NCI-H2227 (cell line): Measurements from ENCODE around the gene FER.
"Not testable (repeated sequence)": the region's sequence is repeated elsewhere in the genome, so short reads cannot be mapped to it uniquely, and the experiment has no call there.

ENCODE experiments used
- DNase-seq: peaks from one replicate; lab custom pipeline; 2025; ENCODE audit not compliant: unreplicated experiment; lab: John Stamatoyannopoulos, UW

Gene FER

GRCh38 chr5:108869066-108869465 lies 121.4 kb downstream of the FER start:
- DNase-seq: no peak

GRCh38 chr5:108876451-108876850 lies 128.8 kb downstream of the FER start:
- DNase-seq: no peak

- DNase-seq: no peak
Observed at GRCh38 chr5:108878756-108879155, 131.1 kb downstream of the FER start.

- DNase-seq: no peak
Observed at GRCh38 chr5:108881133-108881532, 133.4 kb downstream of the FER start.

GRCh38 chr5:108884736-108885135 lies 137.0 kb downstream of the FER start:
- DNase-seq: no peak

GRCh38 chr5:108898257-108898656 lies 150.6 kb downstream of the FER start:
- no peak for DNase-seq

GRCh38 chr5:108898707-108899106 lies 151.0 kb downstream of the FER start:
- no peak for DNase-seq

- DNase-seq: not testable (repeated sequence)
Observed at GRCh38 chr5:108899244-108899643, 151.5 kb downstream of the FER start.

- DNase-seq: no peak
Observed at GRCh38 chr5:108900668-108901067, 153.0 kb downstream of the FER start.

- no peak for DNase-seq
Observed at GRCh38 chr5:108905805-108906204, 158.1 kb downstream of the FER start.

- no peak for DNase-seq
Observed at GRCh38 chr5:108910627-108911026, 162.9 kb downstream of the FER start.

GRCh38 chr5:108911055-108911454 lies 163.4 kb downstream of the FER start:
- DNase-seq: no peak

- no peak for DNase-seq
Observed at GRCh38 chr5:108917596-108917995, 169.9 kb downstream of the FER start.

- DNase-seq: no peak
Observed at GRCh38 chr5:108919591-108920326, 172.1 kb downstream of the FER start.

- DNase-seq: no peak
Observed at GRCh38 chr5:108924457-108924961, 176.8 kb downstream of the FER start.

GRCh38 chr5:108925073-108925472 lies 177.4 kb downstream of the FER start:
- DNase-seq: no peak

- DNase-seq: no peak
Observed at GRCh38 chr5:108930107-108930506, 182.4 kb downstream of the FER start.

- no peak for DNase-seq
Observed at GRCh38 chr5:108935611-108936010, 187.9 kb downstream of the FER start.

- no peak for DNase-seq
Observed at GRCh38 chr5:108937221-108937620, 189.5 kb downstream of the FER start.

- DNase-seq: no peak
Observed at GRCh38 chr5:108940506-108940905, 192.8 kb downstream of the FER start.

GRCh38 chr5:108941746-108942145 lies 194.0 kb downstream of the FER start:
- DNase-seq: no peak

- no peak for DNase-seq
Observed at GRCh38 chr5:108942701-108943100, 195.0 kb downstream of the FER start.

- DNase-seq: no peak
Observed at GRCh38 chr5:108945094-108945493, 197.4 kb downstream of the FER start.
